ENCODE measurements around the gene DGKI. TPM values are rescaled to one million over a fixed set of nuclear protein-coding genes. Genes with fewer than 3 reads are reported as not detected.

Gene DGKI
- total and polyA plus RNA-seq, 9 of the 15 experiments (the other 6 are each of a cell fraction or from before 2014, with no cell fraction given), result 0.11 to 0.54 (median 0.15) TPM; not detected in 5

GRCh38 chr7:137850571-137850970 is 3.8 kb upstream of the DGKI start:
- Histone ChIP-seq H3K27ac (ENCODE audit: extremely low read depth, low read depth, low read length) (no peak overlapping the region), H3K9me3 (replicated peaks; ENCODE audit: control insufficient read depth, insufficient read depth, low read depth, low read length) (no peaks in the 10 kb centered on the region), H3K36me3 (ENCODE audit: control insufficient read depth, insufficient read depth, low read length) (no peaks in the 10 kb centered on the region), H3K4me2 (ENCODE audit: insufficient read depth, low read length) (no peak overlapping the region), H4K20me1 (replicated peaks; ENCODE audit: control insufficient read depth, insufficient read depth, low read length) (no peaks in the 10 kb centered on the region), H3K79me2 (ENCODE audit: control insufficient read depth, insufficient read depth, low read length) (no peaks in the 10 kb centered on the region), H2AFZ (ENCODE audit: low read depth, low read length) (no peak overlapping the region), H3K4me3 (no peak overlapping the region), H3K9ac (ENCODE audit: insufficient read depth in 1 of 2, low read depth in 2 of 2, low read length in 2 of 2) (no peak overlapping the region), H3K9me1 (ENCODE audit: control insufficient read depth, insufficient read depth, low read length) (no peaks in the 10 kb centered on the region), H3K4me1 (replicated peaks in 1 of 2; ENCODE audit: control insufficient read depth in 2 of 2, insufficient read depth in 2 of 2, low read length in 2 of 2) (peaks cover 0 to 8% of the 10 kb centered on the region in 2 experiments; a peak in 1 of 5 replicates), H3K27me3 (ENCODE audit: control insufficient read depth in 2 of 2, insufficient read depth in 2 of 2, low read length in 2 of 2) (peaks cover 25 to 30% of the 10 kb centered on the region in 2 experiments; a peak in 4 of 5 replicates)
- WGBS (ENCODE audit: insufficient coverage, low coverage, missing lambda C conversion rate), result 0% methylated on average over 2 of the region's 2 CpGs
- ChIA-PET POLR2A (interaction anchor here (0.6 to 1.8 kb wide), 2 partner anchors 11 to 12 kb away, joined by 3 to 4 read pairs; no protein-coding TSS in a partner anchor), CTCF (ENCODE audit: low intra/inter-chr PET ratio) (no interaction called here)
- no TSS peak for BruUV-seq (replicated peaks)
- FAIRE-seq (no peak), ATAC-seq (no peak), DNase-seq (ENCODE audit: extremely low read depth in 1 of 4, low spot score in 3 of 4) (no peak)
- intact Hi-C loops (cut with micrococcal nuclease), result no loop called here
- in situ Hi-C loops (cut with MboI), result no loop called here
- TF ChIP-seq ZNF830 (CRISPR knock-in tag; IDR thresholded peaks at IDR 0.05) (no peak), CTCF (IDR thresholded peaks at IDR 0.05 in 2 of 3, conservative IDR thresholded peaks at IDR 0.05 in 1 of 3; ENCODE audit: insufficient read depth in 2 of 3, low read depth in 1 of 3, low read length in 3 of 3) (no peak), ZNF592 (IDR thresholded peaks at IDR 0.05) (no peak)
